Neuronal stem cell (in vitro differentiated cells): Measurements from ENCODE around the gene TM7SF2.
"Not testable (repeated sequence)": the region's sequence is repeated elsewhere in the genome, so short reads cannot be mapped to it uniquely, and the experiment has no call there.

Source experiments
- DNase-seq: peaks from one replicate; pipeline ENCODE4 v3.0.0-alpha.2; 2013; ENCODE audit warnings: low spot score
- H2AFZ ChIP-seq: one replicate; pipeline ENCODE4 v1.6.1; 2013; ENCODE audit warnings: mild to moderate bottlenecking, low read length, inconsistent platforms
- H2AK5ac ChIP-seq: 2 replicates; pipeline ENCODE4 v1.6.1; 2013; ENCODE audit warnings: low read depth, mild to moderate bottlenecking, inconsistent platforms, low read length, moderate library complexity, mixed read lengths
- H2BK120ac ChIP-seq: 2 replicates; pipeline ENCODE4 v1.6.1; 2013; ENCODE audit warnings: low read depth, mild to moderate bottlenecking, inconsistent platforms, low read length, moderate library complexity, mixed read lengths
- H2BK12ac ChIP-seq: one replicate; pipeline ENCODE4 v1.6.1; 2013; ENCODE audit warnings: low read length, inconsistent platforms
- H2BK15ac ChIP-seq: 2 replicates; pipeline ENCODE4 v1.6.1; 2013; ENCODE audit warnings: mild to moderate bottlenecking, low read length, inconsistent platforms, mixed read lengths
- H2BK5ac ChIP-seq: one replicate; pipeline ENCODE4 v1.6.1; 2013; ENCODE audit warnings: inconsistent platforms, mild to moderate bottlenecking, low read length, moderate library complexity
- H3K14ac ChIP-seq: one replicate; pipeline ENCODE4 v1.6.1; 2013; ENCODE audit warnings: low read length, inconsistent platforms
- H3K18ac ChIP-seq: 2 replicates; pipeline ENCODE4 v1.6.1; 2013; ENCODE audit warnings: low read length, inconsistent platforms
- H3K23ac ChIP-seq: 2 replicates; pipeline ENCODE4 v1.6.1; 2013; ENCODE audit warnings: low read depth, mild to moderate bottlenecking, mixed read lengths, low read length, inconsistent platforms; ENCODE audit not compliant: poor library complexity
- H3K27ac ChIP-seq: replicated peaks from 3 replicates; pipeline ENCODE4 v1.5.1; 2013; ENCODE audit warnings: low read length, inconsistent platforms
- H3K27me3 ChIP-seq, 3 experiments: 2 replicates each; pipeline ENCODE4 v1.6.1; 2013; ENCODE audit warnings: low read length in 3 of 3, mild to moderate bottlenecking in 2 of 3, inconsistent platforms in 1 of 3, low read depth in 1 of 3, mixed read lengths in 1 of 3, moderate library complexity in 1 of 3; ENCODE audit not compliant: control insufficient read depth in 3 of 3, insufficient read depth in 3 of 3
- H3K36me3 ChIP-seq, 2 donors: replicated peaks in 1 of 2; 2 replicates each; pipeline ENCODE4 v1.6.1; 2013; ENCODE audit warnings: low read length in 2 of 2; ENCODE audit not compliant: control insufficient read depth in 2 of 2, insufficient read depth in 2 of 2
- H3K4ac ChIP-seq: 2 replicates; pipeline ENCODE4 v1.6.1; 2013; ENCODE audit warnings: inconsistent platforms, mild to moderate bottlenecking, low read length, moderate library complexity
- H3K4me1 ChIP-seq, 2 donors: 1 replicate in 1 of 2; 2 replicates in 1 of 2; pipeline ENCODE4 v1.6.1; 2013; ENCODE audit warnings: low read length in 2 of 2, low read depth in 1 of 2; ENCODE audit not compliant: control insufficient read depth in 2 of 2, insufficient read depth in 1 of 2
- H3K4me2 ChIP-seq: one replicate; pipeline ENCODE4 v1.6.1; 2013; ENCODE audit warnings: mild to moderate bottlenecking, low read length, inconsistent platforms; ENCODE audit not compliant: insufficient read depth, poor library complexity, severe bottlenecking
- H3K4me3 ChIP-seq, 2 donors: 2 replicates each; pipeline ENCODE4 v1.5.1; 2013; ENCODE audit warnings: low read length in 2 of 2, mild to moderate bottlenecking in 2 of 2, inconsistent platforms in 1 of 2, moderate library complexity in 1 of 2
- H3K79me1 ChIP-seq: one replicate; pipeline ENCODE4 v1.6.1; 2013; ENCODE audit warnings: low read depth, mild to moderate bottlenecking, inconsistent platforms, low read length, moderate library complexity
- H3K9ac ChIP-seq: one replicate; pipeline ENCODE4 v1.6.1; 2013; ENCODE audit warnings: mild to moderate bottlenecking, low read depth, low read length, inconsistent platforms; ENCODE audit not compliant: poor library complexity
- H3K9me3 ChIP-seq, 2 donors: replicated peaks in 1 of 2; 2 replicates each; pipeline versions ENCODE3 to v1.6.1; 2013; ENCODE audit warnings: low read length in 2 of 2, mild to moderate bottlenecking in 2 of 2, inconsistent platforms in 1 of 2, low read depth in 1 of 2, mixed read lengths in 1 of 2, moderate library complexity in 1 of 2; ENCODE audit not compliant: control insufficient read depth in 2 of 2, insufficient read depth in 1 of 2
- H4K8ac ChIP-seq: one replicate; pipeline ENCODE4 v1.6.1; 2013; ENCODE audit warnings: low read depth, mild to moderate bottlenecking, inconsistent platforms, low read length, moderate library complexity
- H4K91ac ChIP-seq: one replicate; pipeline ENCODE4 v1.6.1; 2013; ENCODE audit warnings: low read length, low read depth, mild to moderate bottlenecking, inconsistent platforms; ENCODE audit not compliant: poor library complexity
- WGBS, 2 donors: extraction: QIAGEN DNeasy Blood & Tissue Kit; methylation state at CpG; one replicate each; pipeline ENCODE4 v1.1.7; 2013; ENCODE audit warnings: missing lambda C conversion rate in 2 of 2, mixed read lengths in 1 of 2; ENCODE audit not compliant: insufficient read length in 2 of 2, insufficient replicate concordance in 1 of 2; ENCODE audit errors: extremely low coverage in 2 of 2; 5-methylcytosine and 5-hydroxymethylcytosine counted together

Gene TM7SF2

DNA sequence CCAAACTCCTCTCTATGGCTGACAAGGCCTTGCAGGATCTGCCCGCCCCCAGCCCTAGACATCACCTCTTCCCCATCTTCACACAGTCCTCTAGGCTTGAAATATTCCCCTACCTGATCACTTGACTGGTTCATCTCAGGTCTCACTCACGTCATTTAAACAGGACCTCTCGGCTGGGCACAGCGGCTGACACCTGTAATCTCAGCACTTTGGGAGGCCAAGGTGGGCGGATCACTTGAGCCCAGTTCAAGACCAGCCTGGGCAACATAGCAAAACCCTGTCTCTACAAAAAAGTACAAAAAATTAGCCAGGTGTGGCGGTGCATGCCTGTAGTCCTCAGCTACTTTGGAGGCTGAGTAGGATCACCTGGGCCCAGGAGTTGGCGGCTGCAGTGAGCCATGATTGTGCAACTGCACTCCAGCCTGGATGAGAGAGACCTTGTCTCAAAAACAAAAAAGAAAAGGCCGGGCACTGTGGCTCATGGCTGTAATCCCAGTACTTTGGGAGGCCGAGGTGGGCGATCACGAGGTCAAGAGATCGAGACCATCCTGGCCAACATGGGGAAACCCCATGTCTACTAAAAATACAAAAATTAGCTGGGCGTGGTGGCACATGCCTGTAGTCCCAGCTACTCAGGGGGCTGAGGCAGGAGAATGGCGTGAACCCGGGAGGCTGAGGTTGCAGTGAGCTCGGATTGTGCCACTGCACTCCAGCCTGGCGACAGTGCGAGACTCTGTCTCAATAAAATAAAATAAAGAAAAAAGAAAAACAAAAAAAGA is 7.4 kb downstream of the TM7SF2 start:
- DNase-seq, H2BK120ac ChIP-seq, H3K4me3 ChIP-seq, H3K9ac ChIP-seq, H3K14ac ChIP-seq, H3K4me2 ChIP-seq, H3K23ac ChIP-seq, H3K9me3 ChIP-seq, H3K27me3 ChIP-seq, H2AK5ac ChIP-seq, H2AFZ ChIP-seq, H4K8ac ChIP-seq, H2BK5ac ChIP-seq, H3K4ac ChIP-seq, H3K27ac ChIP-seq, H2BK15ac ChIP-seq, H2BK12ac ChIP-seq, H3K18ac ChIP-seq, H4K91ac ChIP-seq: not testable (repeated sequence)
- peaks cover 6 to 14% of the 10 kb centered on the region in 2 donors for H3K4me1 ChIP-seq
- WGBS, 2 donors, result no CpG with 5 or more reads among the region's 18 CpGs
- H3K36me3 ChIP-seq, result peaks cover 19 to 64% of the 10 kb centered on the region in 2 donors
- H3K79me1 ChIP-seq, result peaks cover 12% of the 10 kb centered on the region

DNA sequence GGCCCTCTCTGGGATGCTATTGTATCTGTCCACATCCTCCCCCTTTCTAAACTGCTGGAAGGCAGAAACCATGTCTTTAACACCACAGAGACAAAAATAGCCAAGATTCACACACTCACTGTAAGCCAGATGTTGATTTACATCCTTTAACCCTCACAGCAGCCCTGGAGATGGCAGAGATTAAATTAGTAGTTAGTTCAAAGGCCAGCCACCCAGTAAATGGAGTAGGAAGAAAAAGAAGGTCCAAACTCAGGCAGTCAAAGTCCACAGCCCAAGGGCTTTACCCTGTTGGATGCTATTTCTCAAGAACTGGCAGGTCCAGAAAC is 8.0 kb downstream of the TM7SF2 start:
- Histone ChIP-seq H4K8ac (no peak overlapping the region), H3K4me2 (no peak overlapping the region)
- DNase-seq, result no peak

DNA sequence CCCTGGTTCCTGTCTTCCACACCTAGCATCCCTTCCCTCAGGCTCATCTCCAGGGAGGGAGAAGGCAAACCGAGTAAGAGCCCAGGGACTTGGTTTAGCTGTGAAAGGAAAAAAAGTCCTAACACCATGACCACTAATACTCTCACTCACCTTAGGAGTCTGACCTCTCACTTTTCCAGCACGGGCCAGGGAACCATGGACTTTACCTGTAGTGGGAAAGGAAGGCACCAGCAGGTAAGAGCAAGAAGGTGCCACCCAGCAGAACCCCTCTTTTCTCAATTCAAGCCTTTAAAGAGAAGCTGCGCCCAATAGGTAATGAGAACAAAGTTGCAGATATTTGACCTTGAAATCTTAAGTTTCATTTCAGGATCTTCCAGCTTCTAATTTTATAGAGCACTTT is 9.2 kb downstream of the TM7SF2 start:
- no peak overlapping the region for H2BK15ac ChIP-seq
- H2AFZ ChIP-seq, result no peak overlapping the region
- no peak overlapping the region for H3K27ac ChIP-seq
- peaks cover 6 to 14% of the 10 kb centered on the region in 2 donors for H3K4me1 ChIP-seq
- no peak overlapping the region for H4K91ac ChIP-seq
- H2AK5ac ChIP-seq, result no peak overlapping the region
- no peak overlapping the region for H4K8ac ChIP-seq
- H3K4me2 ChIP-seq, result no peak overlapping the region
- H3K79me1 ChIP-seq, result peaks cover 12% of the 10 kb centered on the region
- no peak for DNase-seq
- no peak overlapping the region for H3K23ac ChIP-seq
- H2BK12ac ChIP-seq, result no peak overlapping the region
- H3K9me3 ChIP-seq, result no peaks in the 10 kb centered on the region
- H2BK120ac ChIP-seq, result no peak overlapping the region
- no peak overlapping the region for H2BK5ac ChIP-seq
- no peak overlapping the region for H3K14ac ChIP-seq
- peaks cover 23 to 64% of the 10 kb centered on the region in 2 donors for H3K36me3 ChIP-seq
- WGBS, 2 donors, result no CpG with 5 or more reads among the region's 3 CpGs
- no peaks in the 10 kb centered on the region for H3K27me3 ChIP-seq
- no peak overlapping the region for H3K18ac ChIP-seq
- H3K4me3 ChIP-seq, result peak overlapping the region in 1 of 2 donors; percentile 73
- H3K9ac ChIP-seq, result no peak overlapping the region
- no peak overlapping the region for H3K4ac ChIP-seq

More for the DNA sequence above, 8.0 kb downstream of the TM7SF2 start:
- H3K18ac ChIP-seq, result no peak overlapping the region
- no peak overlapping the region for H2BK12ac ChIP-seq
- H3K36me3 ChIP-seq, result peaks cover 19 to 64% of the 10 kb centered on the region in 2 donors
- no peak overlapping the region for H4K91ac ChIP-seq
- H3K14ac ChIP-seq, result no peak overlapping the region
- H3K4ac ChIP-seq, result no peak overlapping the region
- H3K9ac ChIP-seq, result no peak overlapping the region
- no peak overlapping the region for H3K27ac ChIP-seq
- H2BK120ac ChIP-seq, result no peak overlapping the region
- H3K79me1 ChIP-seq, result peaks cover 14% of the 10 kb centered on the region
- H2AK5ac ChIP-seq, result no peak overlapping the region
- H3K27me3 ChIP-seq, result no peaks in the 10 kb centered on the region
- H3K4me1 ChIP-seq, result peaks cover 6 to 14% of the 10 kb centered on the region in 2 donors
- H3K4me3 ChIP-seq, result no peak overlapping the region
- no peak overlapping the region for H2BK15ac ChIP-seq
- H2BK5ac ChIP-seq, result no peak overlapping the region
- no peaks in the 10 kb centered on the region for H3K9me3 ChIP-seq
- no peak overlapping the region for H3K23ac ChIP-seq
- no peak overlapping the region for H2AFZ ChIP-seq

DNA sequence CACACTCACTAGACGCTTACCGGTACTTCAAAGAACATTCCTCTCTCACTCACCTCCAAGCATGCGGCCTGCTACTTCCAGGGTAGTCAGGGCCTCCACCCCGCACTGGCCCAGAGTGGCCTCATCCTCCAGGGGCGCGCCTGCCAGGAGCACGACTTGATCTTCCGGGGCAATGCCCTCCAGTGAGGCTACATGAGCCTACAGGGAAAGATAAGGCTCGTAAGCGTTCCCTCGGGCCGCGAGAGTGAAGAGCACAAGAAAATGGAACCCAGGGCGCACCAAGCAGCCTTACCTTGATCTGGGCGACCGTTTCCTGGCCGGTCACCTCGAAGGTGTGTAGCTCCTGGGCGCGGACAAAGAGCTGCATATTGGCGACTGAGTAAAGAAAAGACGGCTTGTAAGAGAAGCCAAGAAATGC is 9.8 kb downstream of the TM7SF2 start:
- Histone ChIP-seq H3K4me1 (peaks cover 6 to 13% of the 10 kb centered on the region in 2 donors), H2BK120ac (no peak overlapping the region), H3K14ac (no peak overlapping the region), H2AK5ac (peak overlapping the region; percentile 13), H3K36me3 (peaks cover 26 to 64% of the 10 kb centered on the region in 2 donors), H3K9ac (peak overlapping the region; percentile 96), H3K18ac (no peak overlapping the region), H3K4me2 (peak overlapping the region; percentile 70), H3K23ac (no peak overlapping the region), H4K91ac (no peak overlapping the region), H3K27me3 (no peaks in the 10 kb centered on the region), H3K79me1 (peaks cover 7% of the 10 kb centered on the region), H2BK5ac (no peak overlapping the region), H3K27ac (no peak overlapping the region), H4K8ac (no peak overlapping the region), H2BK12ac (no peak overlapping the region), H3K4ac (no peak overlapping the region), H3K4me3 (peak overlapping the region; percentile 73 to 84), H2BK15ac (no peak overlapping the region), H3K9me3 (no peaks in the 10 kb centered on the region), H2AFZ (peak overlapping the region; percentile 80)
- WGBS, 2 donors, result no CpG with 5 or more reads among the region's 22 CpGs
- no peak for DNase-seq
